Activated CD8-positive, alpha-beta memory T cell treated with anti-CD3 and anti-CD28 coated beads, Interleukin-2, amount 50 U/mL, for 1 hour (primary cell): ENCODE measurements around the gene MCF2L2.
A peak's percentile ranks its signal among the peaks of the same experiment; 100 is the strongest.

Experiments used
- DNase-seq: peaks from one replicate; pipeline ENCODE4 v3.0.0-alpha.2; 2020; ENCODE audit errors: extremely low read depth

The MCF2L2 gene

GRCh38 chr3:183293966-183294365 lies 134.5 kb downstream of the MCF2L2 start:
- DNase-seq: no peak

GRCh38 chr3:183291497-183292031 lies 136.9 kb downstream of the MCF2L2 start:
- no peak for DNase-seq

GRCh38 chr3:183290216-183290615 lies 138.2 kb downstream of the MCF2L2 start:
- DNase-seq: no peak

- DNase-seq: no peak
Observed at GRCh38 chr3:183288117-183288516, 140.3 kb downstream of the MCF2L2 start.

- DNase-seq: no peak
Observed at GRCh38 chr3:183287301-183287971, 141.0 kb downstream of the MCF2L2 start.

DNA sequence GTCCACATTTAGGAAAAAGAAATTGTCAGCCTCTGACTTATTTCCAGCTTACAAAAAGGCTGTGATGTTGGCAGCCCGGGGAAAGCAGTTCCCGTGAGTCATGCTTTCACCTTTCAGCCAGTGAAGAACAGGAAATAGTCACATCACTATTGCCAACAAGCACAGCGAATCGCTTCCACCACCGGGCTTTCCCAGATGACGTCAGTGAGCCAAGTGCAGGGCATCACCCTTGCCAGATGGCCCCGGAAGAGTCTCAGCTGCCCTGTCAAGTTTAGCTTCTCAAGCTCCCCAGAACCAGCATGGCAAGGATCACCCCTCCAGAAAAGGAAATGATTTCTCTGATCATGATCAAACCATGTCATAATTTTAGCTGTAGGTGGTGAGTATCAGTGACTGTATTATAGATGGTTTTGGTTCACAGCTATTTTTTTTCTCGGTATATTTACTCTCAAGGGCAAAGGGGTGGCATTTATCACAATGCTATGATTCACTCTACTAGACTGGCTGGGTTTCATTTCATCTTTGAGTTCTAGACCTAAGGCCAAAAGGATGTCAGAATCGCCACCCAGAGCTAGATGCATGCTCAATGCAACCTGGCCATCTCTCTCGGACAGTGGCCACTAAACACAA lies 142.5 kb downstream of the MCF2L2 start:
- peak; percentile 96 for DNase-seq

GRCh38 chr3:183285318-183285717 lies 143.1 kb downstream of the MCF2L2 start:
- DNase-seq: no peak

GRCh38 chr3:183284570-183284969 lies 143.8 kb downstream of the MCF2L2 start:
- no peak for DNase-seq

- DNase-seq: no peak
Observed at GRCh38 chr3:183283886-183284285, 144.5 kb downstream of the MCF2L2 start.

GRCh38 chr3:183281126-183281797 lies 147.2 kb downstream of the MCF2L2 start:
- no peak for DNase-seq

GRCh38 chr3:183279371-183279770 lies 149.0 kb downstream of the MCF2L2 start:
- no peak for DNase-seq

GRCh38 chr3:183278479-183279088 lies 149.8 kb downstream of the MCF2L2 start:
- no peak for DNase-seq

DNA sequence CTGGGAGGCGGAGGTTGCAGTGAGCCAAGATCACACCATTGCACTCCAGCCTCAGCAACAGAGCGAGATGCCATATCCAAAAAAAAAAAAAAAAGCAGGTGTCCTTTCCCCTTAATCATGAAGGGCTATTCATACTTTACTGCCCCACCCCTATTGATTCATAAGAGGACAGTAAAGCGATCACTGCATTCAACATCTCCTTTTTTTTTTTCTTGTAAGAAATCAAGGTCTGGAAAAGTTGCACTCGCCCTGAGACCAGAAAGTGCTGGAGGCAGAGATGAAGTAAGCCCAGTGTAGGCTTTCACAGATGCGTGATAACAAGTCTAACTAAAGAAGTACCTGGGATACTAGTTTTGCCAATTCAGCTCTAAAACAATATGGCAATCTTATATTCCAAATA lies 151.2 kb downstream of the MCF2L2 start:
- DNase-seq: no peak

DNA sequence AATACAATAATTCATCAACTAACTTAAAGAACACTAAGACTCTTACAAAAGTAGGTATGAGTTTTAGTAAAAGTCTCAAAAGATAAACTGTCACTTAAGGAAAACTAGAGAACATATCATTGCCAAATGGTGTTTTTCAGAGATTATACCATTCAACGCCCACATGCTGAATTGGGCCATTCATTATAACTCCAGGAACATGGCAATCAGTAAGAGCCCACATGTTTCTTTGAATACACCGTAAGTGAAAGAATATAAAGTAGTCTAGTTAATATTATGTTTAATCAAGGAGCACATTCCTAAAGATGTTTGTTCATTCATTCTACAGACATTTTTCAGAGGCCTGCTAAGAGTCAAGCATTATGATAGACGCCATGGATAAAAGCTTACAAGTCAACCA lies 152.5 kb downstream of the MCF2L2 start:
- DNase-seq: no peak

DNA sequence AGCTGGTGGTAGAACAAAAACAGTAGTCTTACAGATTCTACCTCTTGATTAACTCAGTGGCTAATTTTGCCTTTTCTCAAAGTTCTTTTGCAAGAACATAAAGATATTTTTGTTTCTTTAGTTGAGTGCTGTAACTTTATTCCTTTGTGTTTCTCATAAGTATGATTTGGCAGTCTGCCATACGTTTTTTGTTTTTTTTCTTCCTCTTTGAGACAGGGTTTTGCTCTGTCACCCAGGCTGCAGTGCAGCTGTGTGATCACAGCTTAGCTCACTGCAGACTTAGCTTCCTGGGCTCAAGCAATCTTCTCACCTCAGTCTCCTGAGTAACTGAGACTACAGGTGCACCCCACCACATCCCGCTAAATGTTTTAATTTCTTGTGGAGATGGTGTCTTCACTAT lies 153.0 kb downstream of the MCF2L2 start:
- DNase-seq: no peak

GRCh38 chr3:183274609-183275008 lies 153.8 kb downstream of the MCF2L2 start:
- DNase-seq: no peak

GRCh38 chr3:183272791-183273190 lies 155.6 kb downstream of the MCF2L2 start:
- no peak for DNase-seq

- DNase-seq: no peak
Observed at GRCh38 chr3:183272142-183272541, 156.3 kb downstream of the MCF2L2 start.

DNA sequence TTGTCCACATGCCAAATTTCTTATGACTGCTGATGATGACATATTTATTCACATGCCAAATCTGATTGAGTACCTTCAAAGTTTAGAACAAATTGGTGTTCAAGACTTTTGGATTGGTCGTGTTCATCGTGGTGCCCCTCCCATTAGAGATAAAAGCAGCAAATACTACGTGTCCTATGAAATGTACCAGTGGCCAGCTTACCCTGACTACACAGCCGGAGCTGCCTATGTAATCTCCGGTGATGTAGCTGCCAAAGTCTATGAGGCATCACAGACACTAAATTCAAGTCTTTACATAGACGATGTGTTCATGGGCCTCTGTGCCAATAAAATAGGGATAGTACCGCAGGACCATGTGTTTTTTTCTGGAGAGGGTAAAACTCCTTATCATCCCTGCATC lies 158.1 kb downstream of the MCF2L2 start:
- no peak for DNase-seq

GRCh38 chr3:183269345-183269744 lies 159.1 kb downstream of the MCF2L2 start:
- no peak for DNase-seq

GRCh38 chr3:183268366-183268765 lies 160.1 kb downstream of the MCF2L2 start:
- DNase-seq: no peak

GRCh38 chr3:183267140-183267539 lies 161.3 kb downstream of the MCF2L2 start:
- DNase-seq: no peak
